ENCODE data around the gene FAHD2B.
"Not testable (repeated sequence)": the region's sequence is repeated elsewhere in the genome, so short reads cannot be mapped to it uniquely, and the experiment has no call there.

FAHD2B gene, protein sequence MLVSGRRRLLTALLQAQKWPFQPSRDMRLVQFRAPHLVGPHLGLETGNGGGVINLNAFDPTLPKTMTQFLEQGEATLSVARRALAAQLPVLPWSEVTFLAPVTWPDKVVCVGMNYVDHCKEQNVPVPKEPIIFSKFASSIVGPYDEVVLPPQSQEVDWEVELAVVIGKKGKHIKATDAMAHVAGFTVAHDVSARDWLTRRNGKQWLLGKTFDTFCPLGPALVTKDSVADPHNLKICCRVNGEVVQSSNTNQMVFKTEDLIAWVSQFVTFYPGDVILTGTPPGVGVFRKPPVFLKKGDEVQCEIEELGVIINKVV

DNA sequence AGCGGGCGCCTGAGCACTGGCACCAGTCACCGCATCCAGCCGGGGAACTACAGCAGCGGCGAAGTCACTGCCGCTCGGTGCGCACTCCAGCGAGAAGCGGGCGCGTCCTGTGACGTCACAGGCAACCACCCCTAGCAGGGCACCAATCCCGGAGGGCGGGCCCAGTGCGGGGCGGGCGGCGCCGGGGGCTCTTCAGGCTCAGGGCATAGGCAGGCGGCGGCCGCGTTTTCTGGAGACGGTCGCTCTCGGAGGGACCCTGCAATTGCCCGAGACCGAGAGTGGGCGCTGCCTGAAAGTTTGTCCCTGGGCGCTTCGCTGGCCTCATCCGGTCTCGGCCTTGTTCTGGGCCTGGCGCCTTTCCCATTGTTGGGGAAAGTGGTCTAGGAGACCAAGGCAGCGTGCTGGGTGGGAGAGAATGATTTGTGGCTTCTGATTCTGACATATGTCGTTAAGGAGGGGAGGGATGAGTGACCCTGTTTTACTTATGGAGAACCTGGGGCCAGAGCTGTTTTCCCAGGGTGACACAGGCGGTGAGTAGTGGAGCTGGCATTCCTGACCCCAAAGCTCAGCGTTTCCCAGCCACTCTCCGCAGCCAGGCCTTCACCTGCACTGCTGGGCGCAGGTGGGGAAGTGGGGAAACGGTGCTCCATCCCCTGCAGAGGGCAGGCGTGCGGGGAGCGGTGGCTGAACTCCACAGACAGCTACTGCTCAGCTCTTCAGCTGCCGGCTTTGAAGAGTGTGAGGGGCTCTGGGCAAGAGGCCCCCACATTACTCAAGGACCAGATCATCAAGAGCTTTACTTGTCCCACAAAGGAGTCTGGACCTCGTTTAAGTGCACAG is at the start of gene FAHD2B:
Gene FAHD2B, minus strand, starts transcription at position 111 of the 840 bp plus-strand sequence. CDS start 3,176 bp downstream, outside the sequence.
- DNase-seq (ENCODE audit: extremely low read depth in 1 of 2, low read depth in 1 of 2), result peak; percentile 66 to 79

GRCh38 chr2:97144016-97144415 is 49.3 kb upstream of the FAHD2B start:
- not testable (repeated sequence) for DNase-seq (ENCODE audit: extremely low read depth in 1 of 2, low read depth in 1 of 2)

DNA sequence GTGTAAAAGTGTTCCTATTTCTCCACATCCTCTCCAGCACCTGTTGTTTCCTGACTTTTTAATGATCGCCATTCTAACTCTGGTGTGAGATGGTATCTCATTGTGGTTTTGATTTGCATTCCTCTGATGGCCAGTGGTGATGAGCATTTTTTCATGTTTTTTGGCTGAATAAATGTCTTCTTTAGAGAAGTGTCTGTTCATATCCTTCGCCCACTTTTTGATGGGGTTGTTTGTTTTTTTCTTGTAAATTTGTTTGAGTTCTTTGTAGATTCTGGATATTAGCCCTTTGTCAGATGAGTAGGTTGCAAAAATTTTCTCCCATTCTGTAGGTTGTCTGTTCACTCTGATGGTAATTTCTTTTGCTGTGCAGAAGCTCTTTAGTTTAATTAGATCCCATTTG is 34.4 kb upstream of the FAHD2B start:
- not testable (repeated sequence) for DNase-seq (ENCODE audit: extremely low read depth in 1 of 2, low read depth in 1 of 2)

GRCh38 chr2:97113882-97114255 is 19.2 kb upstream of the FAHD2B start:
- DNase-seq (ENCODE audit: extremely low read depth in 1 of 2, low read depth in 1 of 2), result not testable (repeated sequence)

DNA sequence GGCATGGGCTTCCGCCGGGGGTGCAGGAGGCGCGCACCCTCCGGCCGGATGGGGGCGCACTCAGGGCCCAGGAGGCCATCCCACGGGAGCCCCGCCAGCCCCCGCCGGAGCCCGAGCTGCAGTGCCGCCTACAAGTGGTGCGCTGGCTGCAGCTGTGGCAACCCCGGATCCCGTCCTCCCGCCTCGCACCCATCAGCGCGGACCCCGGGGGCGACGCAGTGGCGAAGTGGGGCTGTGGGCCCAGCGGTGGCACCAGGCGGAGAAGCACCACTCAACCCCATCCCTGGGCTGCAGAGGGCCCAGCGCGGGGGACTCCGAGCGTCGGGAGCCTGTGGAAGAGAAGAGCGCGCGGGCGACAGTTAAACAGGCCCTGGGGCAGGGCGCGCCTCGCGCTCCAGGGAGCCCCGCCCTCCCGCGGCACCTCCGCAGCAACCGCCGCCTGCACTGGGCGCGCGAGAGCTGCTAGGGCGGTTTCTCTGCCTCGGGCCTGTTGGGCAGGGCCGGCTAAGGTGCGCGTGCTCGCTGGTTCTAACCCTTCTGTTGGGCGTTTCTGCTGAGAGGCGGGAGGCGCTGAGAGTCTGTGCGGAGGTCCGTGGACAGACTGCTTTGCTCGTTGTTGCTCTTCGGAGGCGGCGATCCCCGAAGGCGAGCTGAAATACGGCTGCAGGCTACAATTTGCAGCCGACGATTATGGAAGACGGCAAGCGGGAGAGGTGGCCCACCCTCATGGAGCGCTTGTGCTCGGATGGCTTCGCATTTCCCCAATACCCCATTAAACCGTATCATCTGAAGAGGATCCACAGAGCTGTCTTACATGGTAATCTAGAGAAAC is 18.6 kb upstream of the FAHD2B start, which contains the start of gene ANKRD36:
Gene ANKRD36, plus strand, starts transcription at position 104 of the 832 bp plus-strand sequence. Its CDS starts 587 bp downstream, at position 691.
- peak; percentile 60 to 71 for DNase-seq (ENCODE audit: extremely low read depth in 1 of 2, low read depth in 1 of 2)

DNA sequence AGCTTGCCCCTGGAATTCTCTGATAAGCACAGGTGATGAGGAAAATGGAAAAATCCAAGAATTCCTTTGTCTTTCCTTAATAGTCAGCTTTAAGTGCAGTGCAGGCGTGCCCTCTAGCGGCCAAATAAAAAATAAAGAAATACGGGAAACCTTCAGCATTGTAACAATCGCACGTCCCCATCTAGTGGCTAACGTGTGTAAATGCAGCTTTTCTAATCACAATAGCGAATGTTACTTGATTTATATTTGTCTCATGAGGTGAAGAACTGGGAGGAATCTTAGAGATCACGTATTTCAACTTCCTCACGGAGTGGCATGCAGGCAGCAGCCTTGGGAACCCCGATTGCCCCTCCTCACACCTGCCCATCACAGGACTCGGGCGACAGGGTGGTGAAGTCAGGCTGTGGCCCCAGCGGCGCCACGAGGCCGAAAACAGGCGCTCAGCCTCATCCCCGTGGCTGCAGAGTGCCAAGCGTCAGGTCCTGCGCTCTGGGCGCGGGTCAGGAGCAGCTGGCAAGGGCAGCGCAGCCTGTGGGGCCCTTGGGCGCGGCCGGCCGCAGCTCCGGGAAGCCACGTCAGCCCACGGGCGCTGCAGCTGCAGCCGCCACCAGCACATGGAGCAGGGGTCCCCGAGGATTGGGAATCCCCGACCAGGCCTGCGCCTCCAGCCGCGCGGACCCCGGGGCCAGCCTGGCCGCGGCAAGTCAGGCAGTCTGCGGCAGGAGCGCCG is 17.8 kb upstream of the FAHD2B start:
- peak in 1 of 2 donors; percentile 21 for DNase-seq (ENCODE audit: extremely low read depth in 1 of 2, low read depth in 1 of 2)

DNA sequence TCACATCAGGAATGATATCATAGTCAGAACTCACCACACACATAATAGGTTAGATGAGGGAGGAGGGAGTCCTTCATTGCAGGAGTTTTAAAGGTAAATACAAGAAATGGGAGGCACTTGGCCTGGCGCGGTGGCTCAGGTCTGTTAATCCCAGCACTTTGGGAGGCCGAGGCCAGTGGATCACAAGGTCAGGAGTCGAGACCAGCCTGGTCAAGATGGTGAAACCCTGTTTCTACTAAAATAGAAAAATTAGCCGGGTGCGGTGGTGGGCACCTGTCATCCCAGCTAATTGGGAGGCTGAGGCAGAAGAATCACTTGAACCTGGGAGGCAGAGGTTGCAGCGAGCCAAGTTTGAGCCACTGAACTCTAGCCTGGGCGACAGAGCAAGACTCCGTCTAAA is 16.6 kb upstream of the FAHD2B start:
- DNase-seq (ENCODE audit: extremely low read depth in 1 of 2, low read depth in 1 of 2), result not testable (repeated sequence)

- not testable (repeated sequence) for DNase-seq (ENCODE audit: extremely low read depth in 1 of 2, low read depth in 1 of 2)
Measured at GRCh38 chr2:97106878-97107277, 12.2 kb upstream of the FAHD2B start.

- DNase-seq (ENCODE audit: extremely low read depth in 1 of 2, low read depth in 1 of 2), result not testable (repeated sequence)
Measured at GRCh38 chr2:97098786-97099372, 4.2 kb upstream of the FAHD2B start.

GRCh38 chr2:97095661-97096060 is 979 bp upstream of the FAHD2B start:
- DNase-seq (ENCODE audit: extremely low read depth in 1 of 2, low read depth in 1 of 2), result no peak

DNA sequence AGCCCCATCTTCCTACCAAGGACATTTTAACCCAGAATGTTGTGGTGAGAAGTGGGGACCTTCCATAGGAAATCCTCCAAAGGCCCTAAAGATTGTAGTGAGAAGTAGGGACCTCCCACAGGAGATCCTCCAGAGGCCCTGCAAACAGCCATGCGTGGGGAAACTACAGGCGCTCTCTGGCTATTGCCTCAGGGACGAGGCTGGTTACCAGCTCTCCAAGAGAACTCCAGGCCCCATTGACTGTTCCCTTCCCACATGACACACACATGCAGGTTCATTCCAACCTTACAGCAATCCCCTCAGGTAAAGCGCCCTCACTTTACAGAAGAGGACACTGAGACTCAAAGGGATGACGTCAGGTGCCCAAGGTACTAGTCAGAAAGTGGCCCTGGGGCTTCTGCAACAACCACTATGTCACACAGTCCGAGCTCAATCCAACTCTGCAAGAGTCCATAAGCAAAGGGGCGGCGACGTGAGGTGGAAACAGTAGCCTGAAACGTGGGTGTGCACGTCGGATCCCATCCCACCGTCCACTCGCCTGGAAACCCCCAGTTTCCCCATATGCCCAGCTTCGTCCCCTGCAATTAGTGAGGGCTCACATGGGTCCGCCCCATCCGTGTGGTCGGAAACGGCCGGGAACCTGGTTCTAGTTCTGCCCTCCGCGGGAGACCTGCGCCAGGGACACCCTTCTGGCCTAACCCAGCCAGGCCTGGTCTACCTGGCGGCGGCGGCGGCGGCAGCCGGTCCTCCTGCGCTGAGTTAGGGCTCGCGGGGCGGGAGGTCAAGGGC is 505 bp downstream of the FAHD2B start:
- not testable (repeated sequence) for DNase-seq (ENCODE audit: extremely low read depth in 1 of 2, low read depth in 1 of 2)

DNA sequence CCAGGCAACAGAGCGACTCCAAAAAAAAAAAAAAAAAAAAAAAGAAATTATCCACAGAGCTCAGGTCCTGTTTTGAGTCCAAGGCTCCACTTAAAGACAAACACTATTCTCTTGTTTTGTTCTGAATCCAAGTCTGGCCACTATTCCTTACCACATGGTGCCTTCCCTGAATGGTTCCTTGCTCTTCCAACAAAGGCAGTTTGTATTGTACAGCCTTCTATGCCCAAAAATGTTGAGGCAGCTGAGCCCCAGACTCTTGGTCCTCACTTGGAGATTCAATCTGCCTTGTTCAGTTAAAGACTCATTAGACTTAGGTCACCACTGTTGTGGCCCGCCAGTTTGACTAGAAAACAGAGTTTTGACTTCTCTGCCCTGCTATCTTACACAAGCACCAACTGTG is 1.7 kb downstream of the FAHD2B start:
- not testable (repeated sequence) for DNase-seq (ENCODE audit: extremely low read depth in 1 of 2, low read depth in 1 of 2)

- not testable (repeated sequence) for DNase-seq (ENCODE audit: extremely low read depth in 1 of 2, low read depth in 1 of 2)
Measured at GRCh38 chr2:97088706-97089105, 6.0 kb downstream of the FAHD2B start.

GRCh38 chr2:97085093-97085492 is 9.6 kb downstream of the FAHD2B start:
- not testable (repeated sequence) for DNase-seq (ENCODE audit: extremely low read depth in 1 of 2, low read depth in 1 of 2)

- DNase-seq (ENCODE audit: extremely low read depth in 1 of 2, low read depth in 1 of 2), result not testable (repeated sequence)
Measured at GRCh38 chr2:97083516-97083915, 11.2 kb downstream of the FAHD2B start.

- DNase-seq (ENCODE audit: extremely low read depth in 1 of 2, low read depth in 1 of 2), result not testable (repeated sequence)
Measured at GRCh38 chr2:97082206-97082605, 12.5 kb downstream of the FAHD2B start.

- not testable (repeated sequence) for DNase-seq (ENCODE audit: extremely low read depth in 1 of 2, low read depth in 1 of 2)
Measured at GRCh38 chr2:97080855-97081254, 13.8 kb downstream of the FAHD2B start.

- not testable (repeated sequence) for DNase-seq (ENCODE audit: extremely low read depth in 1 of 2, low read depth in 1 of 2)
Measured at GRCh38 chr2:97077213-97077612, 17.5 kb downstream of the FAHD2B start.

- not testable (repeated sequence) for DNase-seq (ENCODE audit: extremely low read depth in 1 of 2, low read depth in 1 of 2)
Measured at GRCh38 chr2:97070915-97071314, 23.8 kb downstream of the FAHD2B start.
